ENCODE results near the gene MIA3.

DNA sequence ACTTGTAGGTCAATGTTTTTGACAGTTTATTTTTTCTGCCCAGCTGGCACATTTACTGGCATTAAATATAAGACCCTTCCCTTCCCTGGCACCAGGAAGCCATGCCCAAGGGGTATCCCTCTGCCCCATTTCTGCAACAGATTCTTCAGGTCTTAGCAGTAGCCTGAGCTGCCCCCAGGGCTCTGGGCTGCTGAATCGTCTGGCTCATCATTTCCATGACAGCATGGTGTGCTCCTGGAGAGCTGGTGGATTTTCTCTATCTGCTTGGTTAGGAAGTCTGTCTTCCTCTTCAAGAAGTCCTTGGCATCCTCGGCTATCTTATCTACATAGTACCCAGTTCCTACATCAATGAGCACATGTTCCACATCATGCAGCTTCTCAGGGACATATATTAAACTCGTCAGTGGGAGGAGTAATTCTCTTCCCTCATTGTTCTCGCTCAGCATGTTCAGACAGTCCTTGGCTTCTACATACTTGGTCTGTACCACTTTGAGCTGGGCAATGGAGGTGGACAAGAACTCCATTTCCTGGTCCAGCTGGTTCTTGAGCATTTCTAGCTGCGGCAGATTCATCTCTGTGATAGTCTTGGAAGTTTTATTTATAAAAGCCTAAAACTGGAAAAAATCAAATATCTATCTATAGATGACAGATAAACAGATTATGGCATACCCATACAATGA lies 23.5 kb downstream of the MIA3 start:
- TF ChIP-seq, protein P1, sequence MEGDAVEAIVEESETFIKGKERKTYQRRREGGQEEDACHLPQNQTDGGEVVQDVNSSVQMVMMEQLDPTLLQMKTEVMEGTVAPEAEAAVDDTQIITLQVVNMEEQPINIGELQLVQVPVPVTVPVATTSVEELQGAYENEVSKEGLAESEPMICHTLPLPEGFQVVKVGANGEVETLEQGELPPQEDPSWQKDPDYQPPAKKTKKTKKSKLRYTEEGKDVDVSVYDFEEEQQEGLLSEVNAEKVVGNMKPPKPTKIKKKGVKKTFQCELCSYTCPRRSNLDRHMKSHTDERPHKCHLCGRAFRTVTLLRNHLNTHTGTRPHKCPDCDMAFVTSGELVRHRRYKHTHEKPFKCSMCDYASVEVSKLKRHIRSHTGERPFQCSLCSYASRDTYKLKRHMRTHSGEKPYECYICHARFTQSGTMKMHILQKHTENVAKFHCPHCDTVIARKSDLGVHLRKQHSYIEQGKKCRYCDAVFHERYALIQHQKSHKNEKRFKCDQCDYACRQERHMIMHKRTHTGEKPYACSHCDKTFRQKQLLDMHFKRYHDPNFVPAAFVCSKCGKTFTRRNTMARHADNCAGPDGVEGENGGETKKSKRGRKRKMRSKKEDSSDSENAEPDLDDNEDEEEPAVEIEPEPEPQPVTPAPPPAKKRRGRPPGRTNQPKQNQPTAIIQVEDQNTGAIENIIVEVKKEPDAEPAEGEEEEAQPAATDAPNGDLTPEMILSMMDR (conservative IDR thresholded peaks at IDR 0.05; ENCODE audit: low read depth, low read length), result no peak
- TF ChIP-seq EZH2 (IDR thresholded peaks at IDR 0.05; ENCODE audit: borderline replicate concordance, low read depth, low read length, poor library complexity, severe bottlenecking), result no peak
